ENCODE measurements around the gene TMEM51. TPM values are rescaled to one million over a fixed set of nuclear protein-coding genes. Genes with fewer than 3 reads are reported as not detected.

TMEM51 gene
- total RNA-seq, 1 experiment from 2014 or later: 10.4 TPM

DNA sequence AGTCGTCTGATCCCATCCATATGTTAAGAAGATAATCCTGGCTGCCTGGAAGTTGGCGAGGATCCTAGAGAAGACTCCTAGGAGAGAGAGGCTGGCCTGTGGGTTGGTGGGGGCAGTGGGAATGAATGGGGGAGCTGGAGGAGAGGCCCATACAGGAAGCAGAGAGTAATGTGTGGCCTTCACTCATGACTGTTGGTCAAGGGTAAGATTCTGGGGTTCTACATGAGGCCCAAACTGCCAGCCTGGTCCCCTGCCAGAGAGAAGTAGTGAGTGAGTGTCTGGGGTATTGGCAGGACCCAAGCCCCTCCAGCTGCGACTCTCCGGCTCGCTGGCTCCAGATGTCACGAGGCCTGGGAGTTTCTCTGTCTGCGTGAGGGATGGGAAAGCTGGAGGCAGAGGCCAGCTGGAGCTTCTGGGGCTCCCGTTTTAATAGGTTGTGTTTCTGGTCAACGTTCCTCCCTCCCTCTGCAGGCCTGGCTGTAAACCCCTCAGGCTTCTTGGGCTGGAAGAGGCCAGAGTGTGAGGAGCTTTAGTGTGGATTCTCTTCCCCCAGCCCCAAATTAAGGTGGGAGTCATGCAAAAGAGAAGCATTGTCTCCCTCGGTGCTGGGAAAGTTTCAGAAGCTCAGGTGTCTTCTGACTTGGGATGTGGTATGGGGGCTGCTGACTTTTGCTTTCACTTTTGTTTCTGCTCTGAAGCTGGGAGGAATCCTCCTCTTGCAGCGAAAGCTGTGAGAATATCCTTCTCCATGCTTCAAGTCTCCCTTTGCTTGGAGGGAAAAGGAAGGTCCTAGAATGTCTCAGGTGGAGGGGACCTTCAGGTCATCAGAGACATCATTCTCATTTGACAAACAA lies 2.6 kb downstream of the TMEM51 start:
- TF ChIP-seq NFYB (CRISPR knock-in tag; conservative IDR thresholded peaks at IDR 0.05; ENCODE audit: low read depth): no peak
- no peak for TF ChIP-seq FOXJ3 (CRISPR knock-in tag; IDR thresholded peaks at IDR 0.05; ENCODE audit: borderline replicate concordance)
- TF ChIP-seq CDX4 (CRISPR knock-in tag; IDR thresholded peaks at IDR 0.05; ENCODE audit: borderline replicate concordance): no peak
- TF ChIP-seq NR3C1 (CRISPR knock-in tag; conservative IDR thresholded peaks at IDR 0.05; ENCODE audit: low read depth): no peak
- TF ChIP-seq USF1 (CRISPR knock-in tag; IDR thresholded peaks at IDR 0.05): no peak
- TF ChIP-seq FOXP4 (CRISPR knock-in tag; IDR thresholded peaks at IDR 0.05): no peak
- TF ChIP-seq RELA (CRISPR knock-in tag; IDR thresholded peaks at IDR 0.05; ENCODE audit: borderline replicate concordance): no peak
- no peak for TF ChIP-seq GTF2I (CRISPR knock-in tag; conservative IDR thresholded peaks at IDR 0.05)
- TF ChIP-seq JAZF1 (CRISPR knock-in tag; IDR thresholded peaks at IDR 0.05): no peak
- TF ChIP-seq ZNF138 (CRISPR knock-in tag; conservative IDR thresholded peaks at IDR 0.05): no peak
- H3K27me3 Mint-ChIP-seq (ENCODE audit: low read depth): peaks cover 17% of the 10 kb centered on the region
- no peak overlapping the region for H3K4me3 Mint-ChIP-seq
- peak overlapping the region; percentile 12; the same call in 1 of the 2 replicates for H3K27ac Mint-ChIP-seq
- DNase-seq (ENCODE audit: low spot score) (no peak), ATAC-seq (no peak)
- peaks cover 62% of the 10 kb centered on the region for H3K4me1 Mint-ChIP-seq
- no peaks in the 10 kb centered on the region for H3K9me3 Mint-ChIP-seq
- CTCF ChIA-PET: interaction anchor here (0.6 to 3.3 kb wide), 5 partner anchors 15 to 999 kb away, joined by 3 to 15 read pairs (median 8); no protein-coding TSS in a partner anchor
- POLR2A ChIA-PET: interaction anchor here (1.0 kb wide), 1 partner anchor 28 kb away, joined by 3 read pairs; no protein-coding TSS in a partner anchor
- no peaks in the 10 kb centered on the region for H3K36me3 Mint-ChIP-seq

DNA sequence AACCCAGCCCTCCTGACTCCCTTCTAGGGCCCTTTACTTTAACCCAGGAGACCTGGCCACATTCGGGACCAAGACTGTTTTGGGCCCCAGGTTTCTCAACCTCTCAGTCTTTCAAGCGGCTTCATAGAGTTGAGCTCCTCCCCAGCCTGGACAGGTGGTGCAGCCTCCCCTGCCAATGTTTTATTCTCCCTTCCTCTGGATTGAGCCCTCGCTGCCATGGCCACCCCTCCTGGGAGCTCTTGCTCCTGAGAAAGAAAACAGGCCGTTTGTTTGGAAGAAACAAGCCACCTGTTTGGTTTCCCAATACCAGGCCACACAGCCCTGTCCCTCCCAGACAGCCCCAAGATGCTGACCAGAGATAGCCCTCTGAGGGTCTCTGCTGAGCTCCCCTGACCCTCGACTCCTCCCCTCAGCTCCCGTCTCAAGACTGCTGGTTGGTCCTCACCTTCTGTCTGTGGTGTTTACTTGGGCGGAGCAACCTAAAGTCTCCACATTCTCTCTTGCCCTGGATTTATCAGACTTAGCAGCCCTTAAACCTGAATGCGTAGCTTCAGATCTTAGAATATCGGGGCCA lies 3.3 kb downstream of the TMEM51 start:
- peak; percentile 10 for ATAC-seq
- Mint-ChIP-seq H3K27ac (0 out of 2 replicates have a peak overlapping the region, but pooled peaks have one; percentile 64), H3K9me3 (no peaks in the 10 kb centered on the region), H3K4me1 (peaks cover 60% of the 10 kb centered on the region), H3K27me3 (ENCODE audit: low read depth) (peaks cover 13% of the 10 kb centered on the region), H3K4me3 (no peak overlapping the region), H3K36me3 (no peaks in the 10 kb centered on the region)
- ChIA-PET POLR2A (interaction anchor here (1.0 kb wide), 1 partner anchor 28 kb away, joined by 3 read pairs; no protein-coding TSS in a partner anchor), CTCF (interaction anchor here (1.0 to 3.3 kb wide), 3 partner anchors 28 to 998 kb away, joined by 3 to 15 read pairs (median 8); no protein-coding TSS in a partner anchor)
- DNase-seq (ENCODE audit: low spot score): no peak
- TF ChIP-seq, protein P1, sequence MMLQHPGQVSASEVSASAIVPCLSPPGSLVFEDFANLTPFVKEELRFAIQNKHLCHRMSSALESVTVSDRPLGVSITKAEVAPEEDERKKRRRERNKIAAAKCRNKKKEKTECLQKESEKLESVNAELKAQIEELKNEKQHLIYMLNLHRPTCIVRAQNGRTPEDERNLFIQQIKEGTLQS (CRISPR knock-in tag; conservative IDR thresholded peaks at IDR 0.05): no peak
- TF ChIP-seq CTCF (IDR thresholded peaks at IDR 0.05) (no peak), TEAD1 (CRISPR knock-in tag; IDR thresholded peaks at IDR 0.05) (no peak), JUN (CRISPR knock-in tag; IDR thresholded peaks at IDR 0.05) (no peak), ESRRA (CRISPR knock-in tag; IDR thresholded peaks at IDR 0.05; ENCODE audit: borderline replicate concordance) (no peak), ZBTB43 (CRISPR knock-in tag; IDR thresholded peaks at IDR 0.05) (no peak), E2F1 (CRISPR knock-in tag; IDR thresholded peaks at IDR 0.05) (no peak), ERG (CRISPR knock-in tag; IDR thresholded peaks at IDR 0.05) (no peak)
- TF ChIP-seq, protein P2, sequence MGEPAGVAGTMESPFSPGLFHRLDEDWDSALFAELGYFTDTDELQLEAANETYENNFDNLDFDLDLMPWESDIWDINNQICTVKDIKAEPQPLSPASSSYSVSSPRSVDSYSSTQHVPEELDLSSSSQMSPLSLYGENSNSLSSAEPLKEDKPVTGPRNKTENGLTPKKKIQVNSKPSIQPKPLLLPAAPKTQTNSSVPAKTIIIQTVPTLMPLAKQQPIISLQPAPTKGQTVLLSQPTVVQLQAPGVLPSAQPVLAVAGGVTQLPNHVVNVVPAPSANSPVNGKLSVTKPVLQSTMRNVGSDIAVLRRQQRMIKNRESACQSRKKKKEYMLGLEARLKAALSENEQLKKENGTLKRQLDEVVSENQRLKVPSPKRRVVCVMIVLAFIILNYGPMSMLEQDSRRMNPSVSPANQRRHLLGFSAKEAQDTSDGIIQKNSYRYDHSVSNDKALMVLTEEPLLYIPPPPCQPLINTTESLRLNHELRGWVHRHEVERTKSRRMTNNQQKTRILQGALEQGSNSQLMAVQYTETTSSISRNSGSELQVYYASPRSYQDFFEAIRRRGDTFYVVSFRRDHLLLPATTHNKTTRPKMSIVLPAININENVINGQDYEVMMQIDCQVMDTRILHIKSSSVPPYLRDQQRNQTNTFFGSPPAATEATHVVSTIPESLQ (CRISPR knock-in tag; IDR thresholded peaks at IDR 0.05): no peak
